Activated naive CD4-positive, alpha-beta T cell treated with Interleukin-2 at 50 U/mL for 16 hours (primary cell): Measurements from ENCODE around the gene MLPH.

Experiments used
- DNase-seq: peaks from one replicate; pipeline ENCODE4 v3.0.0-alpha.2; 2020

Gene MLPH

DNA sequence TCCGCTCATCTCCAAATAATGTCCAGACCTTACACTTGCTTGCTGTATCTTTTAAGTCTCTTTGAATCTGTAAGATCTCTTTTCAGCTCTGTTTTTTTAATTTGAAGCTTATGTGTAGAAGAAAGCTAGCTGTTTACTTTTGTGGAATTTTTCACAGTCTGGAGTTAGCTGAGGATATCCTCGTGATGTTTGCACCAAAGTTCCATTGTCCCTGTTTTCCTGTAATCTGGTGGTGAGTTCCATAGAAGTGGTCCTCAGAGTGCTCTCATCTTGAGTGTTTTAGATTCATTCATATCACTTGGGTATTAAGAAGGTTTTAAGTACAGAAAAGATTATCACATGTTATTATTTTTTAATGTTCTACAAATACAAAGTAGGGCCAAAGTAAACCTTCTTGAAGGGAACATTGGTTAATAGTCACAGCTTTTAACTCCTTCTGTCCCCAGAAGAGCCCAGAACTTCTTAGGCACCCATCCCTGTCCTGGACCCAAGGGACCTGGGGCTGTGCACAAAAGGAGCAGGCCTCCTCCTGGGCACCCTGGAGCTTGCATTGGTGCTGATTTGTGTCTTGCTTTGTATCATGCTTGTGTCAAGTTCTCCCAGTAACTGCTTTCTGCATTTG, 15.0 kb downstream of the MLPH start:
- DNase-seq, result no peak

DNA sequence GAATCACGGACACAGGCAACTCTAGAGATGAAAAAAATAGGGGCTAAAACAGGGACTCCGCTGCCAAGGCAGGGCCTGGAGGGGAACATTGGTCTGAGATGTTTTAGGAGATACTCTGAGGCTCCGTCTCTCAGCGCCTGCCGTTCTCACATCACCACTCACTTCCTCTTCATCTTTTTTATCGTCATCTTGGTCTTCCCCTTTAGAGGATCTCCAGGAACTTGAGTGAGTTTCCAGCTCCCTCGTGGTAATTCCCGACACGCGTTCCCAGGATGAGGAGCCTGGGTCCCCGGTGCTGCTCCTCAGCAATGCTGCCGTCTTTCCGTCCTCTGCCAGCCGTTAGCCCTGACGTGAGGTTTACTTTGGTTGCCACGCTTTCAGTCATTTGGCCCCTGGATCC, 16.1 kb downstream of the MLPH start:
- DNase-seq, result no peak

DNA sequence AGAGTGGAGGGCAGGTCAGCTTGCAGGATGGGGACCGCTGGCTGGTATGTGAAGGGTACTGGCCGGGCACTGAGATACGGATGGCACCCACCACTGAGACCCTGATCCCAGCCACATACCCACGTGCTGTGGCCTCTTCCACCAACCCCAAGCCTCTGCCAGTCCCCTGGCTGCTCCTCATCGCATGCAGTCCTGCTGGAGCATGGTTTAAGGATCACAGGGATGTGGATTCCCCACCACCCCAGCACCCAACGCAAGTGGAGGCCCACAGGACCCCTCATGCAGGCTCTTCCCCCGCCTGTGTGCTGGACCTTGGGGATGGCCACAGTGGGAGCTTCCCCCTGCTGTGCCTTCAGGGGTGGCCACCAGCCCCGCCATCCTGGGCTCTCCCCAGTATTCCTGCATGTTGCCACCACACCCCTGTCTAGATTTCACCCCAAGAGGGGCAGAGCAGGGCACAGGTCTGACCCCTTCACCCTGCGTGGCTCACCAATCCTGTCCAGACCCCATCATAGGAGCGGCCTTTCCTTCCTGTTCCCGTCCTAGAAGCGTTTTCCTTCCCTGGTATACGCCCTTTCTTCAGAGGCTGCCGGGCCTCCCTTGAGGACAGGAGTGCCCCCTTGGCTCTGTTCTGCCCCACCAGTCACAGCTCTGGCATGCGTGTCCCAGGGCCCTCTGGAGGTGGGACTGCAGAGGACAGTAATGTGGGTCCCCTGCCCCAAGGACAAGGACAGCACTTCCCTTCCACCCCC, 18.3 kb downstream of the MLPH start:
- no peak for DNase-seq

DNA sequence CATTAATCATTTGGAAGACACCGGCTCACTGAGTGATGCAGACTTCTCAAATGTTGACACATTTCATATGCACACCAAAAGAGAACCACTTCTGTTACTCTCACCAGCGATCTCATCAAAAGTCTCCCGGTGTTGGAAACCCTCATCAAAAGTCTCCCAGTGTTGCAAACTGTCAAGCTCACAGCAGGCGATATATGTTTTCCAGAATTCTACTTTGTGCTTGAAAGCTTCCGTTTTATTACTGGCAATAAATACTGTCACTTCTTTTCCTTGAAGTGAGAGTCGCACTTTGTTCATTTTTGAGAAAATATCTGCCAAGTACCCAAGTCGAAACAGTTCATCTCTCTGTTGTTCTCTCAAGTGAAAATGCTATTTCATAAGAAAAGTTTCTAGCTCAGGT, 20.5 kb downstream of the MLPH start:
- no peak for DNase-seq

DNA sequence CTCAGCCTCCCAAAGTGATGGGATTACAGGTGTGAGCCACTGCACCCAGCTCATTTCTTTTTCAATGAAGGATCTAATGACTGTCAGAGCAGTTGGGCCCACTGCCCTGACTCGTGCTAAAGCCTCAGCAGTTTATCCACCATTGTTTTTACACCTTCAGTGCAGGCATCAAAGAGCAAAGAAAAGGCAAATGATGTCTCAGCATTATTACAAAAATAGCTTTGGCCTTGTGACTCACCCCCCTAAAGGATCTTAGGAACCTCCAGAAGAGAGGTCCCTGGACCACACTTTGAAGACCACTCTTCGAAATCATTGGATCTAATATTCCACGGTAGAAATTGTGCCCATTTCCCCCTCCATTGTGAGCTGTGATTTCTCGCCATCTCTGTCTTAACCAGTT, 21.3 kb downstream of the MLPH start:
- no peak for DNase-seq

DNA sequence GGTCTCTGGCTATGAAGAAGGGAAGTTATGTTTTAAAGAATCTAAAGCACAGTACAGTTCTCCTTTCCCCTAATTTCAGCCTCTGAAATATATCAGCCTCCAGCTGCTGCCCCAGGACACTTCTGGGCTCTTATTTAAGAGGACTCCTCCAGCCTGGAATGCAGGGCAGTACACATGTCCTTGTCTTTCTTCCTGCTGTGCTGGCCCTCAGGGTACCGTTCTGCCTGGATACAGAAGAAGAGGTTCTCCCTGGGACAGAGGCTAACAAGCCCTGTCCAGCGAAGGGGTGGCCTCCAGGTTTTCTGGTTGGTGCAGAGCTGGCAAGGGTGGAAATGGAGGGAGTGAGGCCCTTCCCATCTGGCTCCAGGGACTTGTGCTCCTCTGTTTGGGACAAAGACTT, 22.1 kb downstream of the MLPH start:
- no peak for DNase-seq

DNA sequence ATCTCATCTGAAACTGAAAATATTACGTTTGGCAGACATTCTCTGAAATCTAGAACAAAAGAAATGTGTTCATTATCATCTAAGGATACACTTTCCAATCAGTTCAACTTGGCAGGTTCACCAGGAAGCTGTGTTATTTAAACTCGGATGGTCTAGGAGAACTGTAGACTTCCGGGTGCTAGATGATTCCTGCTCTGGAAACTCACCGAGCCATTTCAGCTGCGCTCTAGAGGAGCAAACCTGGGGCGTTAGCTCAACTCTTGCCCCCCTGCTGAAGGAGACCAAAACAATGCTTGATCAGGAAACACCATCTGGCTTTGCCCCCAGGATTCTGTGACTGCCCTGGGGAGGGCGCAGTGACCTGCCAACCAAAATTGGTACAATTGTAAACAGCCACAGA, 22.9 kb downstream of the MLPH start:
- no peak for DNase-seq

DNA sequence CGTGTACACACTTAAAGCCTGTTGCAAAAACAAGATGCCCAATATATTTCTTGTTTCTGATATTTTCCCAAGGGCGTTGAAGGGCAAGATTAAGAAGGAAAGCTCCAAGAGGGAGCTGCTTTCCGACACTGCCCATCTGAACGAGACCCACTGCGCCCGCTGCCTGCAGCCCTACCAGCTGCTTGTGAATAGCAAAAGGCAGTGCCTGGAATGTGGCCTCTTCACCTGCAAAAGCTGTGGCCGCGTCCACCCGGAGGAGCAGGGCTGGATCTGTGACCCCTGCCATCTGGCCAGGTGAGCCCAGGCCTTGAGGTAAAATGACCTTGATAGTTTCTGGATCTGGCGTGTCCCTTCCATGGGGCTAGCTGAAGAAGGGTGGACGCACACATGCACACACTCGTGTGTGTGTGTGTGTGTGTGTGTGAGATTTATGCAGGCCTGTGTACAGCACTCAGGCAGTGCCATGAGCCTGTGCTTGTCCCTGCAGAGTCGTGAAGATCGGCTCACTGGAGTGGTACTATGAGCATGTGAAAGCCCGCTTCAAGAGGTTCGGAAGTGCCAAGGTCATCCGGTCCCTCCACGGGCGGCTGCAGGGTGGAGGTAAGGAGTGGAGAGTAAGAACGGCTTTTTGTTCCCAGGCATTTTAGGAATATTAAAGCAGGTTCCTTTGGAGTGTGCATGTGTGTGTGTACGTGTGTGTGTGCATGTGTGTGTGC, 23.6 kb downstream of the MLPH start:
- DNase-seq, result no peak

DNA sequence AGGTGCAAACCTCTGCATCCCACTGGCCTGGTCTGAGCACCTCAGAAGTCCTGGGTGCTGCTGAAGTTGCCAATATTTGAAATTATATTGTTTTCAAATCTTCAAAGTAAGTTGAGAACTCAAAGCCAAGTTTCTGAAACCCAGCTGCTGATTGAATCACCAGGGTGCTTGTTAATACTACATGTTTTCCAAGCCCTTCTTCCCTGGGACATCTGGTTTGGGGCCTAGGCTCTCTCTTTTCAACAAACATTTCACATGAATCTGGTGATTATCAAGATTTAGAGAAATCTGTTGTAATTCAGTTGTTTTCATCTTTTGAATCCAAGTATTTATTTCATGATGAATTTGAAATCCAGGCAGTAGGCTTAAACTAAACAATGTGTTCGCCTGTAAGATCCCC, 24.4 kb downstream of the MLPH start:
- no peak for DNase-seq

DNA sequence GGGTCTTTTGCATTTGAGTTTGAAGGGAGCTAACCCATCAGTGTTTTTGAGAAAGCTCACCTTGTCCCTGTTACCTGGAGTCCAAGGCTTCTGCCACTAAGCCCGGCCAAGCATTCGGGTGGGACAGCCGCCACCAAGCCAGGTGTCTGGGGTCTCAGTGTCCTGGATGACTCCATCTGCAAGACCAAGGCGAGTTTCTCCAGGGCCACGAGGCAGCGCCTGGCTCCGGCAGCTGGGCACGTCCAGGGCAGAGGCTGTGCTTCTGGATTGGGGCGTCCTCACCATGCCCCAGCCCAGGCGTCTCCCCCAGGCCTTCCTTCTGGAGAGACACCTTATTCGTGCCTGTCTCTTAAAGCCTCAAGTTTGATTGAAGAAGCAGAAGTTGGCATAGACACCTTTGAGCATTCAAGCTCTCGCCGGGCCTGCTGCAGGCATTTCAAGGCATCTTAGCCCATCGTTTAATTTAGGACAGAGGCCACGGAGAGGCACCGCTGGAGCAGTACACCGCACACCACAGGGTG, 24.9 kb downstream of the MLPH start:
- DNase-seq, result no peak

DNA sequence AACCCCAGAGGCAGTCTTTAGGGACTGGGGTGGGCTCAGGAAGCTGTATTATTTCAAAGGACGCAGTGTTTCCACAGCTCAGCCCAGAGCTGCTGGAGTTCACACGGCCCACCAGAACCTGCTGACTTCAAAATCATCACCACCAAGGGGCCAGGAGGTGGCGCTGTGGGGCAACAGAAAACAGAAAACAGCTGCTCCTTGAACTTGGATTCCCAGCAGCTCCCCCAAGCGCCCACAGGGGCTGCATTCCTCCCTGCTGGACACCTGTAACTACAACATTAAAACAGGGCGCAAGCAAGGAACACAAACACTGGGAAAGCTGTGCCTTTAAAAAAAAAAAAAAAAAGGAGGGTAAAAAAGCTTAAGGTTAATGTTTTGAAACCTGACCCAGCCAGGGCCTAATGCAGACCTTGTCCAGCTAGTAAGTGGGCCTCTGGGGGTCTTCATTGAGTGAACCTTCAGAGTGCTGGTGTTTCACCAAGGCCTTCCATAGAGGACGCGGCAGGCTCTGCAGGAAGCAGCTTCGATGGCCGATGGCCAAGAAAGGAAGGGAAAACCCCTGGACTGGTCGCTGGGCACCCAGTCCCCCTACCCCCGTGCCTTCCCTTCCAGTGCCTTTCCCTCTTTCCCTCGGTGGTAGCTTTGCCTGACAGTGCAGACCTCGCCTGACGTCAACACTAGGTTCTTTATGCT, 25.9 kb downstream of the MLPH start:
- peak; percentile 76 for DNase-seq

DNA sequence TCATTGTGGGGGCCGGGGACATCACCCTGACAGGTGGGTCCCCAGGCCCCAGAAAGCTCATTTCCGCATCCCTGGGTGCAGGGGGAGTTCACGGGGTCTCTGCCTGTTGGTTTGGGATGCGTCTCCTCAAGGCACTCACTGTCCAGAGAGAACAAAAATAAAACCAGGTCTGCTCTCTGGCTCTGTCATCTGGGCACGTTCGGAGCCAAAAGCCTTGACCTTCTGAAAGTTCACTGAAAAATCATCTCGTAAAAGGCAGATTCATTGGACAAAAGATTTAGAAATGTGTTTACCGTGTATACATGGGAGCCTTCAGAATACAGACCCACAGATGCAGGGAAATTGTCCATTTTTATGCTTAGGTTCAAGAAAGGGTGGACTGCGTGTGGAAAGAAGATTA, 26.6 kb downstream of the MLPH start:
- DNase-seq, result no peak

DNA sequence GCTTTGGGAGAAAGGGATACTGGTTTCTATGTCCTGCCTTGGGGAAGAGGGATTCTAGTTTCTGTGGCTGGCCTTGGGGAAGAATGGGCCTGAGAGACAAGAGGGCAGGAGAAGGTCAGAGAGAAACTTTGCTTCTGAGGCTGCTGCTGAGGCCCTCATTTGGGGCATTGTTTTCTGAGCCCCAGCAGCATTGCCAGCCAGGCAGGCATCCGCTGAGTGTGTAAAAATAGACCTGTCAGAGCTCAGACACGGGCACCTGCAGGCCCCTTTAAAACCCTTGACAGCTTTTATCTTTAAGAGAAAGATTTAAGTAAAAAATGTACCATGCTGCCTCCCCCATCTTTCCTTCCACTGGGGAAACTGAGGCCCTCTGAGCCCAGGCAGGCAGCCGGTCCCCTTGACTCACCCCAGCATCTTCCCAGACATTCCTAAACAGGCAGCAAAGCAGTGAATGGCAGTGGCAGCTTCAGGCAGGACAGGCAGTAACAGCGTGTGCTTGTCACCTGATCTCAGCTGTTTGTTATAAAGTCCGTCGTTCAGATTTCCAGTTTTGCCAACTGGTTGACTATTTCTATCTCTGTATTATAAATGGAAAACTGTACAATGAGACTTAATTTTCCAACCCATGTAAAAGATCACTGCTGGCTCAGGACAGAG, 27.6 kb downstream of the MLPH start:
- no peak for DNase-seq

DNA sequence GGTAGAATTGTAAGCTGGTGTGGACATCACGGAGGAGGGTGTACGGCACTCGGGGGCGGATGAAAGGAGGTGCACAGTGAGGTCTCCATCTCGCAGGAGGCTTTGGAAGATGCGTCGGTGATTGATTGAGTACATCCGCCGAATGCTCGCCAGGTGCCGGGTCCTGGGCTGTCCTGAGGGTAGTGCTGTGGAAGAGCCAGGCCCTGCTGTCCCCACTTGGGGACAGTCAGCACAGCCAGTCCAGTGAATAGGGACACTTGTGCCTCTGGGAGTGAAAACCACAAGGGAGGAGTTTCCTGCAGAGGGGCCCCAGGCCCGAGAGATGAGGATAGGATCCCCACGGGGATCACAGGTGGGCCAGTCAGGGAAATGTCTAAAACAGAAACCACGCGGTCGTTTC, 28.1 kb downstream of the MLPH start:
- DNase-seq, result no peak

DNA sequence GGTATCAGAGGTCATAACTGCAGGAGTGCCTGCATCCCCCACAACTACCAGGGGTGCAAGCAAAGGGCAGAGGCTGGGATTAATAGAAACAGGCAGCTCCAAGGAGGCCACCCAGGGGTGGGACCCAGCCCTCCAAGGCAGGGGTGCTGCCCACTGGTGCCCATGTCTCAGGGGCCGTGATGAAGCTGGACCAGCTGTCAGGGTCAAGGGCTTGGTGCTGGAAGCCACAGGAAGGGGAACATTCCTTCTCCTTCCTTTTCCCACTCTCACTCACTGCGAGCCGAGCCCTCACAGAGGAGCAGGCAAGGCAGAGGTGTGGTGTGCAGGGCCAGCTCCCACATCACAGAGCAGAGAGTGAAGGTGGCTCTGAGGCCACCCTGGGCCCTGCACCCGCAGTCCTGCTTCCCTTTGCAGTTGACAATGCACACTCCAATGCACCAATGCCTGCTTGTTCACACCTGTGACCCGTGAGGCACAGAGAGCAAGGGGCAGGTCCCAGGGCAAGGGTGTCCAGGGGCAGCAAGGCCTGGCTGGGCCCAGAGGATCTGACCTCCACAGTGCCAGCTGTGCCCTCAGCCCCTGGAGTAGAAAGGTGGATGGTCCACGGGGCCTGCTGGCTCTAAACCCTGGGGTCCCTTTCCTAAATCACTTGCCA, 28.7 kb downstream of the MLPH start:
- DNase-seq, result no peak

DNA sequence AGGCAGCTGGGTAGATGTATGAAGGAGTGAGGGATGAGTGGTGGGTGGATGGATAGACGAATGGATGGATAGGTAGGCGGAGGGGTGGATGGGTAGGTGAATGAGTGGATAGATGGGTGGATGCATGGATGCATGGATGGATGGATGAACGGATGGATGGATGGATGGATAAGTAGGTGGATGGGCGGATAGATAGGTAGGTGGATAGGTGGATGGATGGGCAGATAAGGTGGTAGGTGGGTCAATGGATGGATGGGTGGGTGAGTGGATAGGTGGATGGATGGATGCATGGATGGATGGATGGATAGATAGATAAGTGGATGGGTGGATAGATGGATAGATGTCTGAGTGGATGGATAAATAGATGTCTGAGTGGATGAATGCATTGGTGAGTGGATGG, 30.1 kb downstream of the MLPH start:
- DNase-seq, result no peak

DNA sequence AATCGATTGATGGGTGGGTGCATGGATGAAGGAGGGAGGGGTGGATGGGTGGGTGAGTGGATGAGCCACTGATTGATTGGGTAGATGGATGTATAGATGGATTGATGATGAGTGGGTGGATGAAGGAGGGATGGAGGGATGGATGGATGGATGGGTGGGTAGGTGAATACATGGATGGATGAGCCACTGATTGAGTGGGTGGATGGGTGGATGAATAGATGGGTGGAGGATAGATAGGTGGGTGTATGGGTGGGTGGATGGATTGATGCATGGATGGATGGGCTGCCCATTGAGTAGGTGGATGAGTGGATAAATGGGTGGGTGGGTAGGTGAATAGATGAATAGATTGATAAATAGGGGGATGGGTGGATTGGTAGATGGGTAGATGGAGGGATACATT, 30.9 kb downstream of the MLPH start:
- DNase-seq, result no peak

DNA sequence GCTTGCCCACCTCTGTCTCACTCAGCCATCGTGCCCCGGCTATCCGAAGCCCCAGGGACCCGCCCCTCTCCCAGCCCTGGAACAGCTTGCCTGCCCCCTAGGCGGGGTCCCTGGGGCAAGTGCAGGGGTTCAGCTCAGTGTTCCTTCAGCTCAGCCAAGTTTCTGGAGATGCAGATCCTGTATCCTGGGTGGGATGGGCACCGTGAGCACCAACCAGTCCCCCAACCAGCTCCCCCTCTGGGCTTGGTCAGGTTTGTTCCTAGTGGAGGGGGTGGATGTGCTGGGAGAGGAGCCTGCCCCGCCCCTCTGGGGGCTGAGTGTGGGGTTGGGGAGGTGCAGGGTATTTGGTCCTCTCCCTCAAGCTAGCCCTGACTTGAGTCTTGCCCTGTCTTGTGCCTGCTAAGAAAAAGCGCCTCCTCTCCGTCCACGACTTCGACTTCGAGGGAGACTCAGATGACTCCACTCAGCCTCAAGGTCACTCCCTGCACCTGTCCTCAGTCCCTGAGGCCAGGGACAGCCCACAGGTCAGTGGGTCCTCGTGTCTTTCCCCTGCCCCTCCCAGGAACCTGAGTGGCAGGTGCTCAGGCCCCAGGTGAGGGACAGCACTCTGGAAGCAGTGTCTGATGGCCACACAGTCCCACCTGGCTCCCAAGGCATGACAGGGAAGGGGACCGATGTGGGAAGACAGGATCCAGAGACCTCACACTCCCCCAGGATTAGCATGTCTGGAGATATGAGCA, 32.6 kb downstream of the MLPH start:
- no peak for DNase-seq

DNA sequence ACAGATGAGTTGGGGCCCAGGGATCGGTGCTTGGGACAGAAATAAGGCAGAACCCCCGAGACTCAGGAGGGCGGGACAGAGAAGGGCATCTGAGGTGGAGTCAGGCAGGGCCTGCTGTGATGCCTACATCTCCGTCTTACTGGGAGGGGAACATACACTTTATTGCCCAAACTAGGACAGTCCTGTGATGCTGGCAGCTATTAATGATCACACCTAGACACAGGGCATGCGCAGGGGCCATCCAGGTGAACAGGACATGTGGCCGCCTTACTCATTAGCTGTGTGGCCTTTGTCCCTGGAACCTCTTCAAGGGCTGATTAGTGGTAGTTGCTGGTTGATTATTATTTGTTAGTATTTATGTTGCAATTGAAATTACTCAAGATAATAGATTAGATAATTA, 33.2 kb downstream of the MLPH start:
- no peak for DNase-seq

DNA sequence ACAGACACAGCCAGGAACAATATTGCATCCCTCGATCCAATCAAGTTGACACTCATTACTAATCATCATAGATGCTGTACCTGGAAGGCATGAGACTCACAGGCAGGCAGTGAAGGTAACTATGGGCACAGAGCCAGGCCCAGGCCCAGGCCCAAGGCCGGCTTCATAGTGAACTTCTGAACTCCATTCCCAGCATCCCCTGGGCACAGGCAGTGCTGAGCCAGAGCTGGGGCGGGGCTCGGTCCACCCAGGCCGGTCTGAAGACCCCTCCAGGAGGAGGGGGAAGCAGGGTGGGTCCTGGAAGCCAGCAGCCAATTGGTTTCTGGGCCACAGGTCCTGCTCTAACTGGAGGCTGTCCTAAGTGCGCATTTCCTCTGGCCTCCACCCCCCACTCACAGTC, 37.6 kb downstream of the MLPH start:
- no peak for DNase-seq

DNA sequence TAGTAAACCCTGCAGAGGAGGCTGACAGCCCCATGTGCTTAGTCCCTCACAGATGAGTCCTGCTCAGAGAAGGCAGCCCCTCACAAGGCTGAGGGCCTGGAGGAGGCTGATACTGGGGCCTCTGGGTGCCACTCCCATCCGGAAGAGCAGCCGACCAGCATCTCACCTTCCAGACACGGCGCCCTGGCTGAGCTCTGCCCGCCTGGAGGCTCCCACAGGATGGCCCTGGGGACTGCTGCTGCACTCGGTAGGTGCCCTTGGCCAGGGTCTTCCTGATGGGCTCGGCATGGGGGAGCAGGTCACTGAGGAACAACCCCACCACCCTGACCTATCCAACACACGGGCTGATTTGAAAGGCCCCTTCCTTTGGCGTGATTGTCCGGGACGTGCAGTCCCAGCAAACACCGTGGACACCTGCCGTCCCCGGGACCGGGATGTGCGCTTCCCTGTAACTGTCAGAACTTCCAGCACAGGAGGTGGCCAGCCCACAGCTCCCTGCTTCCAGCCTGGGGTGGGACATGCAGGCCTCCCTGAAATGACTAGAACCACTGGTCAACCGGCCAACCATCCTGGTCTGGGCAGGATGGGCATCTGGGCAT, 38.6 kb downstream of the MLPH start:
- no peak for DNase-seq
